T-helper 1 cell (primary cell): ENCODE measurements around the gene FASLG.
A peak's percentile ranks its signal among the peaks of the same experiment; 100 is the strongest.
"Not testable (repeated sequence)": the region's sequence is repeated elsewhere in the genome, so short reads cannot be mapped to it uniquely, and the experiment has no call there.

Source experiments
- DNase-seq, 5 donors: peaks; one replicate each; pipeline ENCODE4 v3.0.0-alpha.2; 2012 to 2020

FASLG gene

DNA sequence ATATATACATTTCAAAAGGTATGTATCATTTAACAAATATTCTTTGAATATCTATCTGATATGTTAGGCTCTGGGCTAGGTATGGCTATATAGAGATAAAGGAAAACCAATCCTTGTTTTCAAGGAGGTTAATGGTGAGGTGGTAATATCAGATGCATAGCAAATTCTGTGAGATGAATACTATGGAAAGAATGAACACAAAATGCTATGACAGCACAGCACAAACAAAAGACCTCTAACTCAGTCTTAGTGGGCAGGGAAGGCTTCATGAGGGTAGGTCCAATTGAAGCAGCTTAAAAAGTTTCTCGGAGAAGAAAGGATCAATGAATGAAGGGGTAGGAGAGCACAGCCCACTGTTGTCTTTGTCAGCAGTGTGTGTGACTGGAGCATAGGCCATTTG, 27.2 kb downstream of the FASLG start:
- DNase-seq = no peak

- DNase-seq = not testable (repeated sequence)
Measured at GRCh38 chr1:172688428-172689085, 29.7 kb downstream of the FASLG start.

- DNase-seq = not testable (repeated sequence)
Measured at GRCh38 chr1:172690925-172691324, 32.0 kb downstream of the FASLG start.

DNA sequence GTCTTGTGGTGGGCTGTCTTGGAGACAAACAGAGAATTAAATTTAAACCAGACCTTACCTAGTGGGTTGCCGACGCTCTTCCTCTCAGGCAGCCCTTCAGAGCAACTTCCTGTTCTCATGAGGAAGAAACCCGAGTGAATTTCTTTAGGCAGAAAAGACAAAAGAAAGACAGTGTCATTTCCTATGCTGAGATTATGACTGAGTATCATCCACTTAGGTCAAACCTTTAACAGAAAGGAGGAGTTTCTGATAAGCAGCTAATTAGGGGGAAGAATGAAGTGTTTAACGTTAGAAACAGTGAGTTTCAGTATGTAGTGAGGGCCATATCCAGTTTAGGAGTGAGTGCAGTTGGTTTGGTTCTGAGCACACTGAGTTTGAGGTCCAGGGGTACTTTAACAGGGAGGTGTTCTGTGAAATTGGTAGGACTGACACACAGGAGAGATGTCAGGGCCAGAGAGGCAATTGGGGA, 38.7 kb downstream of the FASLG start:
- peak in 1 of 5 donors; percentile 63 for DNase-seq

- peak in 1 of 5 donors; percentile 64 for DNase-seq
Measured at GRCh38 chr1:172698224-172698623, 39.3 kb downstream of the FASLG start.

GRCh38 chr1:172699111-172699510, 40.2 kb downstream of the FASLG start:
- DNase-seq = peak; percentile 18 to 87 (median 56)

DNA sequence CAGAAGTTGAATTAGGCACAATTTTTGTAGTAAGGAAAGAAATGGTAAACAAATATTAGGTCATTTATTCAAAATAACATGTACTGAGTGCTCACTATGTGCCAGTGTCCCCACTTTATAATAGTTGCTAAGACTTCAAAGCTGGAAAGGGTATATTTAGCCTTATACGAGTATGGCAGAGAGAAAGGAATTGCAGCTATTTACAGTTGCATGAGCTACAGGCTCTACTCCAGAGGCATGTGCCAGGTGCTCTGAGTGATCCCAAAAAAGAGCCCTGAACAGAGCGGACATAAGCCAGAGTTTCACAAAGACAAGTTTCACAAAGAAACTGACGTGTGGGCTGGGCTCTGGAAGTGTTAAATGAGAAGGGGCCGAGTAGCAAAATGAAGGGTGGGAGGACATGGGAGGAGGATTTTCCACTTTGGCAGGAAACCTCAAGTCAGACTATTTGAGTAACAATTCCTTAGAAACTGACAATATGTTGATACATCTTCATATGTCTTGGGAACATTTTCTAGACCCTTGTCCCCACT, 40.9 kb downstream of the FASLG start:
- no peak for DNase-seq

DNA sequence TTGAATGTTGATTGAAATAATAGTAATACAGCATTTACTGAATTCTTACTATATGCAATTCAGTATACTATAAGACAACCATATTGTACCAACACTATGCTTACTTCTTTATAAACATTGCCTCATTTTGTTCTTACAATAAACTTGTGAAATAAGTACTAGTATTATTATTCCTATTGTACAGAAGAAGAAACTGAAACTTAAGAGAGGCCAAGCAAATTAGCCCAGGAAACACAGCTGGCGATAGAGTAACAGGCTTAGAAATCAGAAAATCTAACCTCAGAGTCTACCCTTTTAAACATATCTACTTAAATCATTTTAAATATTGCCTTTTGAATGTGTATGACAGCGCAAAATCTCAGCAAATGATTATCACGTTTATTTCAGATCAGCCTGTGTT, 41.7 kb downstream of the FASLG start:
- DNase-seq = no peak

DNA sequence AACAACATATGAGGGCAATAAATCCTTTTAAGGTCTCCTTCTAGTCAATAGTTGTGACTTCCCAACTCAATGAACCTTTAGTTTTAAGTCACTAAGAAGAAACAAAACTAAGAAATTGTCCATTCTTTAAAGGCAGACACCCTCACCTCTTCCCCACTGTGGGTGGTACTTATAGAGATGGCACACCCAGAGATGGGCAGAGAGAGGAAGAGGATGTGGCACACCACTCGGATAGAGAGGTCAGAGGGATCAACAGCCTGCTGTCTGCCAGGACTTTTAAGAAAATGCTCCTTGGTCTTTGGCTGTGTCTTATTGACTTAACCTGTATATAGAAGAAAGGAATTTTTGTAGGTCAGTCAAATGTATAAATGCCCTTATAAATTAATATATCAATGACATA, 45.1 kb downstream of the FASLG start:
- DNase-seq = peak in 1 of 5 donors; percentile 71

- DNase-seq = no peak
Measured at GRCh38 chr1:172704420-172705210, 45.7 kb downstream of the FASLG start.

DNA sequence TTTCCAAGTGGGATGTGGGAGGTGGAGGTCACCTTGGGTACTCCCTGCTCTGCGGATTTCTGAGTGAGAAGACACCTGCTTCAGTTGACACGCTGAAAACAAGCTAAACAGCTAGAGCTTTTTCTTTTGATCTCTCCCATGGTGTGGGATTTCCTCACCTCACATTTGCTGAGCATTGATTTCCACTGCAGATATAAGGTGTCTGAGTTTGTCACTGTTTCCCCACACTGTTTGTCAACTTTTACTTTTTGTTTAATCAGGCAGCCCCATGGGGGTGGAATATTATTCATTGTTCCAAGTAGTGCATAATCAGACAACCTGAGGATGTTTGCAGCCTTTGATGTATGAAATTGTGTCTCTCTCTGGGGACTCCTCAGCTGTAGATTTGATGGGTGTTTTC, 49.5 kb downstream of the FASLG start:
- peak in 3 of 5 donors; percentile 11 to 47 (median 21) for DNase-seq

- DNase-seq = no peak
Measured at GRCh38 chr1:172711558-172711957, 52.7 kb downstream of the FASLG start.

GRCh38 chr1:172713466-172713865, 54.6 kb downstream of the FASLG start:
- DNase-seq = no peak
